ENCODE results near the gene STAG3. TPM values are rescaled to one million over a fixed set of nuclear protein-coding genes. Genes with fewer than 3 reads are reported as not detected.

STAG3 gene
- total RNA-seq (2022; extraction: Qiagen RNA extraction; ENCODE audit: low read depth): 0.21 to 0.72 TPM (median 0.21 TPM) in 3 of 5 replicates, not detected in the others

GRCh38 chr7:100177045-100178001, at the start of gene STAG3, which contains the start of gene GPC2:
TSS of gene STAG3 (plus strand) at chr7:100177918. CDS start at chr7:100180557, 2,639 bp downstream.
TSS of gene GPC2 (minus strand) at chr7:100177381. CDS start at chr7:100177199, 182 bp downstream.

GRCh38 chr7:100148559-100149328, 29.0 kb upstream of the STAG3 start, which contains the start of gene LAMTOR4:
TSS of gene LAMTOR4 (plus strand) at chr7:100148918. CDS start at chr7:100148973, 55 bp downstream.

GRCh38 chr7:100158229-100159098, 19.3 kb upstream of the STAG3 start, which contains the start of gene TRAPPC14:
TSS of gene TRAPPC14 (minus strand) at chr7:100158723. CDS start at chr7:100158499, 224 bp downstream.

GRCh38 chr7:100219801-100220585, 42.3 kb downstream of the STAG3 start, which contains the start of gene PVRIG:
TSS of gene PVRIG (plus strand) at chr7:100219949. CDS start at chr7:100219971, 22 bp downstream.

Other genes with a start within 250 kb of the STAG3 start
- gene GJC3, start 248.3 kb upstream of the STAG3 start, total RNA-seq (2022; extraction: Qiagen RNA extraction; ENCODE audit: low read depth): 0.12 to 0.43 TPM (median 0.23 TPM) in 4 of 5 replicates, not detected in the other
- not detected in 5 replicates for gene AZGP1, start 201.9 kb upstream of the STAG3 start, total RNA-seq (2022; extraction: Qiagen RNA extraction; ENCODE audit: low read depth)
- 6.8 to 10.2 TPM (median 9.1 TPM) in 5 replicates for gene ZKSCAN1, start 162.3 kb upstream of the STAG3 start, total RNA-seq (2022; extraction: Qiagen RNA extraction; ENCODE audit: low read depth)
- 9.7 to 11.0 TPM (median 10.2 TPM) in 5 replicates for gene ZSCAN21, start 128.1 kb upstream of the STAG3 start, total RNA-seq (2022; extraction: Qiagen RNA extraction; ENCODE audit: low read depth)
- gene ZNF3, start 96.2 kb upstream of the STAG3 start, total RNA-seq (2022; extraction: Qiagen RNA extraction; ENCODE audit: low read depth): 20.3 to 23.8 TPM (median 21.1 TPM) in 5 replicates
- gene COPS6, start 88.9 kb upstream of the STAG3 start, total RNA-seq (2022; extraction: Qiagen RNA extraction; ENCODE audit: low read depth): 151 to 191 TPM (median 180 TPM) in 5 replicates
- gene MCM7, start 76.5 kb upstream of the STAG3 start, total RNA-seq (2022; extraction: Qiagen RNA extraction; ENCODE audit: low read depth): 221 to 243 TPM (median 236 TPM) in 5 replicates
- 12.9 to 15.9 TPM (median 14.6 TPM) in 5 replicates for gene AP4M1, start 76.3 kb upstream of the STAG3 start, total RNA-seq (2022; extraction: Qiagen RNA extraction; ENCODE audit: low read depth)
- 57.2 to 64.6 TPM (median 62.0 TPM) in 5 replicates for gene TAF6, start 58.6 kb upstream of the STAG3 start, total RNA-seq (2022; extraction: Qiagen RNA extraction; ENCODE audit: low read depth)
- 7.9 to 11.7 TPM (median 9.9 TPM) in 5 replicates for gene CNPY4, start 58.3 kb upstream of the STAG3 start, total RNA-seq (2022; extraction: Qiagen RNA extraction; ENCODE audit: low read depth)
- gene MBLAC1, start 51.0 kb upstream of the STAG3 start, total RNA-seq (2022; extraction: Qiagen RNA extraction; ENCODE audit: low read depth): 2.0 to 3.1 TPM (median 2.6 TPM) in 5 replicates
- gene LAMTOR4, start 29.0 kb upstream of the STAG3 start, total RNA-seq (2022; extraction: Qiagen RNA extraction; ENCODE audit: low read depth): 167 to 200 TPM (median 171 TPM) in 5 replicates
- gene TRAPPC14, start 19.2 kb upstream of the STAG3 start, total RNA-seq (2022; extraction: Qiagen RNA extraction; ENCODE audit: low read depth): 9.5 to 13.5 TPM (median 13.1 TPM) in 5 replicates
- gene GAL3ST4, start 9.3 kb upstream of the STAG3 start, total RNA-seq (2022; extraction: Qiagen RNA extraction; ENCODE audit: low read depth): 0.07 to 0.26 TPM (median 0.10 TPM) in 3 of 5 replicates, not detected in the others
- 0.32 to 1.5 TPM (median 0.84 TPM) in 5 replicates for gene GPC2, start 537 bp upstream of the STAG3 start, total RNA-seq (2022; extraction: Qiagen RNA extraction; ENCODE audit: low read depth)
- gene PVRIG, start 42.0 kb downstream of the STAG3 start, total RNA-seq (2022; extraction: Qiagen RNA extraction; ENCODE audit: low read depth): 0.08 TPM in 1 of 5 replicates, not detected in the others
- not detected in 5 replicates for gene SPDYE3, start 129.8 kb downstream of the STAG3 start, total RNA-seq (2022; extraction: Qiagen RNA extraction; ENCODE audit: low read depth)
- gene PILRB, start 180.2 kb downstream of the STAG3 start, total RNA-seq (2022; extraction: Qiagen RNA extraction; ENCODE audit: low read depth): 24.0 to 30.9 TPM (median 29.5 TPM) in 5 replicates
- gene PILRA, start 195.6 kb downstream of the STAG3 start, total RNA-seq (2022; extraction: Qiagen RNA extraction; ENCODE audit: low read depth): 3.5 to 6.3 TPM (median 5.6 TPM) in 5 replicates